Measurements from ENCODE around the gene CISH. TPM values are rescaled to one million over a fixed set of nuclear protein-coding genes. Genes with fewer than 3 reads are reported as not detected.

CISH gene
- total and polyA plus RNA-seq, 2 of the 4 experiments (the other 2 are of a cell fraction) = 0.90 to 4.0 TPM

- no peak overlapping the region for H2BK120ac ChIP-seq (ENCODE audit: low read depth, low read length)
- TF ChIP-seq POLR2A (IDR thresholded peaks at IDR 0.05; ENCODE audit: low read depth, low read length) = no peak
- TF ChIP-seq, protein P1, sequence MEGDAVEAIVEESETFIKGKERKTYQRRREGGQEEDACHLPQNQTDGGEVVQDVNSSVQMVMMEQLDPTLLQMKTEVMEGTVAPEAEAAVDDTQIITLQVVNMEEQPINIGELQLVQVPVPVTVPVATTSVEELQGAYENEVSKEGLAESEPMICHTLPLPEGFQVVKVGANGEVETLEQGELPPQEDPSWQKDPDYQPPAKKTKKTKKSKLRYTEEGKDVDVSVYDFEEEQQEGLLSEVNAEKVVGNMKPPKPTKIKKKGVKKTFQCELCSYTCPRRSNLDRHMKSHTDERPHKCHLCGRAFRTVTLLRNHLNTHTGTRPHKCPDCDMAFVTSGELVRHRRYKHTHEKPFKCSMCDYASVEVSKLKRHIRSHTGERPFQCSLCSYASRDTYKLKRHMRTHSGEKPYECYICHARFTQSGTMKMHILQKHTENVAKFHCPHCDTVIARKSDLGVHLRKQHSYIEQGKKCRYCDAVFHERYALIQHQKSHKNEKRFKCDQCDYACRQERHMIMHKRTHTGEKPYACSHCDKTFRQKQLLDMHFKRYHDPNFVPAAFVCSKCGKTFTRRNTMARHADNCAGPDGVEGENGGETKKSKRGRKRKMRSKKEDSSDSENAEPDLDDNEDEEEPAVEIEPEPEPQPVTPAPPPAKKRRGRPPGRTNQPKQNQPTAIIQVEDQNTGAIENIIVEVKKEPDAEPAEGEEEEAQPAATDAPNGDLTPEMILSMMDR (conservative IDR thresholded peaks at IDR 0.05; ENCODE audit: low read depth, low read length) = no peak
- TF ChIP-seq CEBPB (IDR thresholded peaks at IDR 0.05; ENCODE audit: low read depth, low read length) = no peak
- no peak for TF ChIP-seq SMC3 (IDR thresholded peaks at IDR 0.05; ENCODE audit: low read depth, low read length)
- no peak for TF ChIP-seq RFX5 (IDR thresholded peaks at IDR 0.05; ENCODE audit: low read depth, low read length)
- no peak for TF ChIP-seq MAFK (IDR thresholded peaks at IDR 0.05; ENCODE audit: low read depth, low read length)
- no peak for TF ChIP-seq RCOR1 (IDR thresholded peaks at IDR 0.05; ENCODE audit: insufficient replicate concordance, low read length)
- no peak for TF ChIP-seq MXI1 (IDR thresholded peaks at IDR 0.05; ENCODE audit: borderline replicate concordance, low read depth, low read length)
- no peak for TF ChIP-seq BHLHE40 (IDR thresholded peaks at IDR 0.05; ENCODE audit: low read depth, low read length)
- no peak for TF ChIP-seq CHD1 (IDR thresholded peaks at IDR 0.05; ENCODE audit: low read depth, low read length)
- TF ChIP-seq, protein P2, sequence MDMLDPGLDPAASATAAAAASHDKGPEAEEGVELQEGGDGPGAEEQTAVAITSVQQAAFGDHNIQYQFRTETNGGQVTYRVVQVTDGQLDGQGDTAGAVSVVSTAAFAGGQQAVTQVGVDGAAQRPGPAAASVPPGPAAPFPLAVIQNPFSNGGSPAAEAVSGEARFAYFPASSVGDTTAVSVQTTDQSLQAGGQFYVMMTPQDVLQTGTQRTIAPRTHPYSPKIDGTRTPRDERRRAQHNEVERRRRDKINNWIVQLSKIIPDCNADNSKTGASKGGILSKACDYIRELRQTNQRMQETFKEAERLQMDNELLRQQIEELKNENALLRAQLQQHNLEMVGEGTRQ (IDR thresholded peaks at IDR 0.05; ENCODE audit: low read depth, low read length) = no peak
- H3K23ac ChIP-seq (ENCODE audit: low read depth, low read length) = no peak overlapping the region
- H3K4me2 ChIP-seq (ENCODE audit: low read depth, low read length) = no peak overlapping the region
- no peak for DNase-seq
- CTCF ChIA-PET = interaction anchor here (2.5 kb wide), 1 partner anchor 39 kb away, joined by 20 read pairs; the partner anchor contains the start of gene CISH
- no peak overlapping the region for H3K9ac ChIP-seq (ENCODE audit: low read depth, low read length)
- H2AK9ac ChIP-seq (replicated peaks; ENCODE audit: low read depth, low read length, poor library complexity) = peak overlapping the region; percentile 19
- peaks cover 32% of the 10 kb centered on the region; the same call in 1 of the 2 replicates for H3K36me3 ChIP-seq (ENCODE audit: control insufficient read depth, insufficient read depth, low read length)
- no peak overlapping the region for H4K5ac ChIP-seq (ENCODE audit: low read depth, low read length)
- no peak for ATAC-seq (ENCODE audit: low read depth)
- no peak overlapping the region for H4K8ac ChIP-seq (ENCODE audit: low read depth in 2 of 2, low read length in 2 of 2)
- H3K9me3 ChIP-seq (ENCODE audit: control insufficient read depth, insufficient read depth, low read length) = no peaks in the 10 kb centered on the region
- no peak overlapping the region for H3K56ac ChIP-seq (ENCODE audit: extremely low read depth, insufficient read depth, low read length)
- dilution Hi-C loops (cut with HindIII; ENCODE audit: low sequenced_read_pairs, unreplicated experiment) = no loop called here
- POLR2A ChIA-PET (ENCODE audit: unreplicated experiment) = interaction anchor here (0.6 kb wide), 1 partner anchor 193 kb away, joined by 4 read pairs; no protein-coding TSS in a partner anchor
- no peaks in the 10 kb centered on the region; the same call in 1 of the 2 replicates for H3K4me1 ChIP-seq (ENCODE audit: control insufficient read depth, insufficient read depth, low read length)
- no peak overlapping the region for H2AK5ac ChIP-seq (ENCODE audit: low read depth, low read length)
- H3K9me1 ChIP-seq (ENCODE audit: insufficient read depth, low read length) = peaks cover 11% of the 10 kb centered on the region; the same call in 1 of the 2 replicates
- H4K20me1 ChIP-seq (ENCODE audit: insufficient read depth, low read length) = no peaks in the 10 kb centered on the region
- H3K27me3 ChIP-seq (ENCODE audit: control insufficient read depth, insufficient read depth, low read length) = no peaks in the 10 kb centered on the region
- no peak overlapping the region for H2BK5ac ChIP-seq (ENCODE audit: low read depth, low read length, poor library complexity, severe bottlenecking)
- no peak overlapping the region for H3K27ac ChIP-seq (ENCODE audit: insufficient read depth, low read length)
- intact Hi-C loops (cut with micrococcal nuclease) = no loop called here
- no peak overlapping the region for H3K18ac ChIP-seq (ENCODE audit: low read depth, low read length)
- in situ Hi-C loops (cut with MboI; ENCODE audit: low sequenced_read_pairs) = loop anchor here (5.0 kb wide), 2 partner anchors 38 to 798 kb away; partner anchors contain the start of gene CISH
- no peak overlapping the region for H2BK15ac ChIP-seq (ENCODE audit: low read depth, low read length)
- no peak overlapping the region for H4K91ac ChIP-seq (ENCODE audit: insufficient read depth, low read depth, low read length)
- H2BK20ac ChIP-seq (ENCODE audit: low read depth, low read length) = no peak overlapping the region
- peak overlapping the region; percentile 26 for H2AFZ ChIP-seq (replicated peaks; ENCODE audit: low read length, poor library complexity)
- no peak overlapping the region for H3K14ac ChIP-seq (replicated peaks; ENCODE audit: low read depth, low read length)
- H3K4ac ChIP-seq (ENCODE audit: low read depth, low read length) = no peak overlapping the region
- no TSS peak for BruUV-seq (replicated peaks)
- no peak overlapping the region for H3K4me3 ChIP-seq (ENCODE audit: insufficient read depth, low read depth, low read length)
- peaks cover 13 to 28% of the 10 kb centered on the region in 2 experiments; a peak in 3 of 4 replicates for H3K79me1 ChIP-seq (ENCODE audit: low read depth in 1 of 2, low read length in 2 of 2)
- WGBS, 2 experiments (ENCODE audit: extremely low coverage in 2 of 2, insufficient read length in 1 of 2) = no CpG with 5 or more reads among the region's 8 CpGs
Observed at GRCh38 chr3:50573566-50574443, 37.8 kb downstream of the CISH start.
